ENCODE measurements around the gene MACROD2. TPM values are rescaled to one million over a fixed set of nuclear protein-coding genes. Genes with fewer than 3 reads are reported as not detected.
"Not testable (repeated sequence)": the region's sequence is repeated elsewhere in the genome, so short reads cannot be mapped to it uniquely, and the experiment has no call there.

MACROD2 gene
- total RNA-seq, 4 donors from 2014 or later, result 4.0 to 14.1 (median 10.4) TPM

DNA sequence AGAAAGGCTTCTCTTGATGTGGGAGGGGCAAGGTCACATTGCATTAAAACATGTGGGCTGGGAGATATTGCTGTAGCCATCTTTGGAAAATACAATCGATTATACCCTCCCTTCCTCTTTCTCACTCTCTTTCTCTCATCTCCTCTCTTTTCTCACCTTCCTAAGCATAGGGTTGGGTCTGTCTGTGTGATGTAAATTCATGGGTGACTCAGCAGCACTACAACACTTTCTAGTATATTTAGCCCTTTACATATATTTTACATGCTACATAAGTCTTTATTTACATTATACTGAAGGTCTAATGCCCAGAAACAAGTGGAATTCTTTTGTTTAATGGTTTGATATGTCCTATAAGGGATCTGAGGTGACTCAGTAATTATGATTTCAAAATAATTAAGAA is 976.9 kb downstream of the MACROD2 start:
- 87 to 88% methylated on average over 1 of the region's 1 CpG for WGBS, 2 donors
- H3K4me1 ChIP-seq, result no peaks in the 10 kb centered on the region
- TF ChIP-seq EP300 (IDR thresholded peaks at IDR 0.05) (no peak), POLR2A (IDR thresholded peaks at IDR 0.05) (no peak)
- TF ChIP-seq, protein P1, sequence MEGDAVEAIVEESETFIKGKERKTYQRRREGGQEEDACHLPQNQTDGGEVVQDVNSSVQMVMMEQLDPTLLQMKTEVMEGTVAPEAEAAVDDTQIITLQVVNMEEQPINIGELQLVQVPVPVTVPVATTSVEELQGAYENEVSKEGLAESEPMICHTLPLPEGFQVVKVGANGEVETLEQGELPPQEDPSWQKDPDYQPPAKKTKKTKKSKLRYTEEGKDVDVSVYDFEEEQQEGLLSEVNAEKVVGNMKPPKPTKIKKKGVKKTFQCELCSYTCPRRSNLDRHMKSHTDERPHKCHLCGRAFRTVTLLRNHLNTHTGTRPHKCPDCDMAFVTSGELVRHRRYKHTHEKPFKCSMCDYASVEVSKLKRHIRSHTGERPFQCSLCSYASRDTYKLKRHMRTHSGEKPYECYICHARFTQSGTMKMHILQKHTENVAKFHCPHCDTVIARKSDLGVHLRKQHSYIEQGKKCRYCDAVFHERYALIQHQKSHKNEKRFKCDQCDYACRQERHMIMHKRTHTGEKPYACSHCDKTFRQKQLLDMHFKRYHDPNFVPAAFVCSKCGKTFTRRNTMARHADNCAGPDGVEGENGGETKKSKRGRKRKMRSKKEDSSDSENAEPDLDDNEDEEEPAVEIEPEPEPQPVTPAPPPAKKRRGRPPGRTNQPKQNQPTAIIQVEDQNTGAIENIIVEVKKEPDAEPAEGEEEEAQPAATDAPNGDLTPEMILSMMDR (IDR thresholded peaks at IDR 0.05), result no peak
- H3K27ac ChIP-seq, result no peak overlapping the region
- H3K4me3 ChIP-seq, result no peak overlapping the region
- no peaks in the 10 kb centered on the region for H3K27me3 ChIP-seq
- H3K36me3 ChIP-seq, result no peaks in the 10 kb centered on the region
- H3K9me3 ChIP-seq, result no peaks in the 10 kb centered on the region
- DNase-seq (ENCODE audit: low spot score in 2 of 2), result no peak

DNA sequence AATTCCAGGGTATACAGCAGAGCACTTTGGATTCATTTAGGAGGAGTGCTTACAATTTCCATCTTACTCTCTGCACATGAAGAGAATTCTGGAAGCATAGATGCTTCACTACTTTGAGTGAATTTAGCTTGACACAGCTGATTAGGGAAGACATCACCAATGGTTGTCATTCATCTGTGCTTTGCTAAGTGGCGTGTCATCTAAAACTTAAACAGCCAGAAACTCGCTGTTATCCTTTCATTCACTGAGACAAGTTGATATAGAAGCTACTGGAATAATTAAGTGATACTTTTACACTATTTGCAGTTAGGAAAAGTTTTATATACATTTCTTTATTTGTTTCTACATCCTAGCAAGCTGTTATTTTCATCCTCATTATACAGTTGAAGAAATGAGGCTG is 977.4 kb downstream of the MACROD2 start:
- WGBS, 2 donors, result 96 to 98% methylated on average over 2 of the region's 2 CpGs
- H3K4me1 ChIP-seq, result no peaks in the 10 kb centered on the region
- H3K36me3 ChIP-seq, result no peaks in the 10 kb centered on the region
- no peak for DNase-seq (ENCODE audit: low spot score in 2 of 2)
- H3K27me3 ChIP-seq, result no peaks in the 10 kb centered on the region
- no peaks in the 10 kb centered on the region for H3K9me3 ChIP-seq
- TF ChIP-seq POLR2A (IDR thresholded peaks at IDR 0.05) (no peak), EP300 (IDR thresholded peaks at IDR 0.05) (no peak)
- TF ChIP-seq, protein P1 (IDR thresholded peaks at IDR 0.05), result no peak
- no peak overlapping the region for H3K4me3 ChIP-seq
- no peak overlapping the region for H3K27ac ChIP-seq

DNA sequence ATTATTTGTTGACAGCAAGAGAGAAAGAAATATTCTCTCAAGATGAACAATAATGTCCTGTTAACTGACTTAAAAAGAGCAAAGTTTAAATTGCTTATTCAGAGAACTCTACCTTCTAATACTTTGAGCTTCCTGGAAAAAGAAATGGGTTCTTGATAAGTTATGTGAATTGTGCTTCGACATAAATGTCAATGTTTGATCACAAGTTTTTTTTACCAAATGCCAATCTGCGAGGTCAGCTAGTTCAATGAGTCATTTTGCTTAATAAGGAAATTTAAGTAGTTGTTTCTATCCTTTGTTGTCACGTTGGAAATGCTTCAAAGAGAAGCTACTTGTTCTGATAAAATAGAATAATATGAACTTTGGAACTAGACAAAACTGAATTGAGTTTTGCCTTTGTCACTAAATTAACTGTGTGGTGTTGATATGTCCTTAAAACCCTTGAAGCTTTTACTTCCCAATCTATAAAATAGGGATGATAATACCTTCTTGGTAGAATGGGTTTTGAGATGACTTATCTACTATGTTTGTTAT is 984.2 kb downstream of the MACROD2 start:
- no peak for DNase-seq (ENCODE audit: low spot score in 2 of 2)
- TF ChIP-seq EP300 (IDR thresholded peaks at IDR 0.05), result no peak
- TF ChIP-seq, protein P1 (IDR thresholded peaks at IDR 0.05), result no peak
- TF ChIP-seq POLR2A (IDR thresholded peaks at IDR 0.05), result no peak
- Histone ChIP-seq H3K4me3 (no peak overlapping the region), H3K9me3 (peaks cover 0 to 15% (median 0%) of the 10 kb centered on the region in 4 donors), H3K27ac (no peak overlapping the region), H3K27me3 (no peaks in the 10 kb centered on the region), H3K4me1 (no peaks in the 10 kb centered on the region), H3K36me3 (no peaks in the 10 kb centered on the region)
- 44 to 45% methylated on average over 3 of the region's 3 CpGs for WGBS, 2 donors

DNA sequence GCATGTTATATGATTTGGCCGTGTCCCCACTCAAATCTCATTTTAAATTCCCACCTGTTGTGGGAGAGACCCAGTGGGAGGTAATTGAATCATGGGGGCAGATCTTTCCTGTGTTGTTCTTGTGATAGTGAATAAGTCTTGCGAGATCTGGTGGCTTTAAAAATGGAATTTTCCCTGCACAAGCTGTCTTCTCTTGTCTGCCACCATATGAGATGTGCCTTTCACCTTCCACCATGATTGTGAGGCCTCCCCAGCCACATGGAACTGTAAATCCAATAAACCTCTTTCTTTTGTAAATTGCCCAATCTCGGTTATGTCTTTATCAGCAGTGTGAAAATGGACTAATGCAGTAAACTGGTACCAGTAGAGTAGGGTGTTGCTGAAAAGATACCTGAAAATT is 986.2 kb downstream of the MACROD2 start:
- peaks cover 0 to 15% (median 0%) of the 10 kb centered on the region in 4 donors for H3K9me3 ChIP-seq
- not testable (repeated sequence) for H3K4me3 ChIP-seq; H3K36me3 ChIP-seq; H3K27me3 ChIP-seq; DNase-seq (ENCODE audit: low spot score in 2 of 2); H3K4me1 ChIP-seq; H3K27ac ChIP-seq
- 95 to 98% methylated on average over 3 of the region's 3 CpGs for WGBS, 2 donors

DNA sequence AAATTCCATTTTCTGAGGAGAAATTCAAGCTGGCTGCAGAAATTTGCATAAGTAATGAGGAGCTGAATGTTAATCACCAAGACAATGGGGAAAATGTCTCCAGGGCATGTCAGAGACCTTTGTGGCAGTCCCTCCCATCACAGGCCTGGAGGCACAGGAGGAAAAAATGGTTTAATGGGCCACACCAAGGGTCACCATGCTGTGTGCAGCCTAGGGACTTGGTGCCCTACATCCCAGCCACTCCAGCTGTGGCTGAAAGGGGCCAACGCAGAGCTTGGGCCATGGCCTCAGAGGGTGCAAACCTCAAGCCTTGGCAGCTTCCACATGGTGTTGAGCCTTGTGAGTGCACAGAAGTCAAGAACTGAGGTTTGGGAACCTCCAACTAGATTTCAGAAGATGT is 987.0 kb downstream of the MACROD2 start:
- peaks cover 0 to 15% (median 0%) of the 10 kb centered on the region in 4 donors for H3K9me3 ChIP-seq
- H3K36me3 ChIP-seq; DNase-seq (ENCODE audit: low spot score in 2 of 2); H3K27ac ChIP-seq; H3K27me3 ChIP-seq; H3K4me3 ChIP-seq; H3K4me1 ChIP-seq: not testable (repeated sequence)
- 100% methylated on average over 1 of the region's 1 CpG for WGBS, 2 donors

DNA sequence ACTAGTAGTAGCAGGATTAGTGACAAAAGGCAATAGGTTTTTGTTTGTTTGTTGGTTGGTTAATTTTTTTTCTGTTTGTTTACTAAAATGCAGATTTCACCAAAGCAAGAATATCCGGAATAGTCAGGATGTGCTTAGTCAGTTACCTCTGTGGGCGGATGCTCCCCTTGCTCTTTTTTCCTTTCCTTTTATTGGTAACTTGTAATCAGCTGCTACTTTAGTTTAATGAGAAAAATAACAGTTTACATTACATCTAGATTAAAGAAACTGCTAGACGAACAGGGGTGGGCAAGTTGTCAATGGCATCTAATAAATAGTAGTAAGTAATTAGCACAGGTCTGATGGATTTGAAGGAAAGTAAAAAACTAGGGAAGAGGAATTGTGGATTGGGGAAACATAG is 989.0 kb downstream of the MACROD2 start:
- 88 to 93% methylated on average over 3 of the region's 3 CpGs for whole genome bisulfite sequencing, 2 donors
- Histone ChIP-seq H3K9me3 (peaks cover 0 to 15% (median 0%) of the 10 kb centered on the region in 4 donors), H3K36me3 (no peaks in the 10 kb centered on the region), H3K27ac (no peak overlapping the region), H3K4me3 (no peak overlapping the region), H3K27me3 (no peaks in the 10 kb centered on the region), H3K4me1 (peaks cover 0 to 5% (median 0%) of the 10 kb centered on the region in 4 donors)
- DNase-seq (ENCODE audit: low spot score in 2 of 2), result no peak
- TF ChIP-seq EP300 (IDR thresholded peaks at IDR 0.05), result no peak
- TF ChIP-seq, protein P1 (IDR thresholded peaks at IDR 0.05), result no peak
- TF ChIP-seq POLR2A (IDR thresholded peaks at IDR 0.05), result no peak

Measured in tibial nerve (tissue), 4 donors.